HepG2 (cell line): ENCODE results near the gene RGS19. TPM values are rescaled to one million over a fixed set of nuclear protein-coding genes. Genes with fewer than 3 reads are reported as not detected.

Experiments
- CSRNP1 ChIP-seq: sonication (generic); formaldehyde crosslinking; IDR thresholded peaks from 2 replicates; pipeline ENCODE4 v1.8.1; 2023; ENCODE audit warnings: mild to moderate bottlenecking, missing genetic modification reagents
- FOXJ3 ChIP-seq: sonication (generic); formaldehyde crosslinking; IDR thresholded peaks from 2 replicates; pipeline ENCODE4 v1.4.0; 2020; ENCODE audit warnings: missing genetic modification reagents, mild to moderate bottlenecking, borderline replicate concordance
- GLMP ChIP-seq: sonication (generic); formaldehyde crosslinking; IDR thresholded peaks from 2 replicates; pipeline ENCODE4 v1.9.0; 2021; ENCODE audit warnings: missing genetic modification reagents, mild to moderate bottlenecking, borderline replicate concordance
- HNF4G ChIP-seq, 2 experiments: sonication (generic) in 1 of 2; formaldehyde crosslinking in 1 of 2; IDR thresholded peaks; 2 replicates each; pipeline versions ENCODE4 v1.4.0 to v1.6.1; 2011 to 2020; ENCODE audit warnings: borderline replicate concordance in 2 of 2, low read depth in 2 of 2, mild to moderate bottlenecking in 2 of 2, low read length in 1 of 2, missing genetic modification reagents in 1 of 2, moderate library complexity in 1 of 2
- HNRNPH1 ChIP-seq: fragments of 200-400 bp; formaldehyde crosslinking; optimal IDR thresholded peaks from 2 replicates; pipeline ENCODE3; 2017; ENCODE audit warnings: mild to moderate bottlenecking, low read depth, low read length
- HOXA9 ChIP-seq: sonication (generic); formaldehyde crosslinking; IDR thresholded peaks from 2 replicates; pipeline ENCODE4 v1.8.1; 2022; ENCODE audit warnings: missing genetic modification reagents, mild to moderate bottlenecking, moderate library complexity, borderline replicate concordance
- KDM3A ChIP-seq: IDR thresholded peaks from 2 replicates; pipeline ENCODE4 v1.6.1; 2018; ENCODE audit warnings: low read depth, missing compliant biosample characterization
- NFKB2 ChIP-seq: sonication (generic); formaldehyde crosslinking; IDR thresholded peaks from 2 replicates; pipeline ENCODE4 v1.4.0; 2020; ENCODE audit warnings: missing genetic modification reagents, borderline replicate concordance
- NPAS2 ChIP-seq: sonication (generic); formaldehyde crosslinking; IDR thresholded peaks from 2 replicates; pipeline ENCODE4 v1.8.0; 2022; ENCODE audit warnings: mild to moderate bottlenecking, missing genetic modification reagents, borderline replicate concordance
- NR3C1 ChIP-seq: sonication (generic); formaldehyde crosslinking; IDR thresholded peaks from 2 replicates; pipeline ENCODE4 v1.4.0; 2020; ENCODE audit warnings: missing genetic modification reagents
- RAD51 ChIP-seq: fragments of 450-650 bp; IDR thresholded peaks from 2 replicates; pipeline ENCODE4 v1.6.1; 2016; ENCODE audit warnings: borderline replicate concordance
- SRY ChIP-seq: sonication (generic); formaldehyde crosslinking; IDR thresholded peaks from 2 replicates; pipeline ENCODE4 v1.8.0; 2022; ENCODE audit warnings: mild to moderate bottlenecking, missing genetic modification reagents
- TEAD2 ChIP-seq: sonication (generic); formaldehyde crosslinking; IDR thresholded peaks from 2 replicates; pipeline ENCODE4 v1.9.0; 2021; ENCODE audit warnings: missing genetic modification reagents
- ZBTB25 ChIP-seq: IDR thresholded peaks from 2 replicates; pipeline ENCODE4 v1.6.1; 2018; ENCODE audit warnings: missing genetic modification reagents
- ZNF329 ChIP-seq: sonication (generic); formaldehyde crosslinking; IDR thresholded peaks from 2 replicates; pipeline ENCODE4 v1.9.0; 2021; ENCODE audit warnings: low read depth, mild to moderate bottlenecking, missing genetic modification reagents
- ZNF709 ChIP-seq: sonication (generic); formaldehyde crosslinking; IDR thresholded peaks from 2 replicates; pipeline ENCODE4 v1.5.0; 2020; ENCODE audit warnings: mild to moderate bottlenecking, missing genetic modification reagents
- polyA plus RNA-seq, 8 experiments: library from polyadenylated mRNA; depleted of rRNA in 3 of 8; stranded (reverse) in 7 of 8; unstranded in 1 of 8; fragments of >200 nt; fragmentation: Illumina TruSeq in 4 of 8; extraction: Trizol in 4 of 8; gene quantifications; 2 replicates each; pipeline versions ENCODE4 v1.2.1 to v1.2.3, GENCODE V29; 2011 to 2016; ENCODE audit warnings: low read depth in 4 of 8, missing spikeins in 1 of 8, mixed read lengths in 1 of 8; ENCODE audit not compliant: insufficient read depth in 1 of 8
- total RNA-seq, 5 experiments: library from RNA; depleted of rRNA; stranded (reverse); fragments of >200 nt; fragmentation: Illumina TruSeq; extraction: Trizol; gene quantifications; 2 replicates each; pipeline ENCODE4 v1.2.3, GENCODE V29; 2016; ENCODE audit warnings: low read depth in 1 of 5
- TF ChIP-seq, protein P1 (sequence below): sonication (generic); formaldehyde crosslinking; IDR thresholded peaks from 2 replicates; pipeline ENCODE4 v1.5.0; 2020; ENCODE audit warnings: missing genetic modification reagents
- TF ChIP-seq, protein P2 (sequence below): sonication (generic); formaldehyde crosslinking; IDR thresholded peaks from 2 replicates; pipeline ENCODE4 v1.4.0; 2020; ENCODE audit warnings: mild to moderate bottlenecking, low read depth, missing genetic modification reagents
- TF ChIP-seq, protein P3 (sequence below): sonication (generic); formaldehyde crosslinking; IDR thresholded peaks from 2 replicates; pipeline ENCODE4 v1.8.1; 2023; ENCODE audit warnings: mild to moderate bottlenecking, missing genetic modification reagents

Gene RGS19
- total and polyA plus RNA-seq, 2 of the 13 experiments (the other 11 are each of a cell fraction or from before 2014, with no cell fraction given): 10.7 to 11.9 TPM

DNA sequence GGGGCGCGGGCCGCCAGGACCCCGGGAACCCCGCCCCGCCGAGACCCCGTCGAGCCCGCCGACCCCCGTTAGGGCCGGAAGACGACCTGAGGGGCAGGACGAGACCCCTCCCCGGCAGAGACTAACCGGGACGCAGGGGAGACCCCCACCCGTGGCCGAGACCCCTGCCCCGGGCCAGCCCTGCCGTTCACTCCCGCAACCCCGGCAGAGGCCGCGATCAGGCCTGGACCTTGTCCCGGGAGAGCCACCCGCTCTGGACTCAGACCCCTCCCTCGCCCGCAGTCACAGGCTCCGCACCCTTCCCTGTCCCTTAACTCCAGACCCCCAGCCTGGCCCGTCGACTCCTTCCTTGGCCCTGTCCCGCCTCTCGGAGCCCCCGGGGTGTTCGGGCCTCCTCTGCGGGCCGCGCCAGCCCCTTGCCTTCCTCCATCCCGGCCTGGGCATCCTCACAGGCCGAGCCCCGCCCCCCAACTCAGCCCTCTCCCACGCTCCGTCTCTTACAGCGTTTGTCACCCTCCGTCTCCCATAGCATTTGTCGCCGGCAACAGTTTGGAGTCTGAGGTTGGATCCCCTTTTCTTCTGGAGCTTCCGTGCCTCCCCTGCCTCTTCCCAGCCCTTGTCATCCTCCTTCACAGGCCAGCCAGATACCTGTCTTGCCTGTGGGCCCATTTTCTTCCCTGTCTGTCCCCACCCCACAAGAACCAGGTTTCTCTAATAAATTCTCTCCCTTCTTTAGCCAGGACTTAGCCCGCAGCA is 15.8 kb downstream of the RGS19 start (continued):
- TF ChIP-seq FOXJ3: no peak
- TF ChIP-seq NFKB2 (CRISPR knock-in tag): 0 out of 2 replicates have a peak, but pooled peaks have one; percentile 13
- no peak; the same call in 1 of the 2 replicates for TF ChIP-seq ZNF709 (CRISPR knock-in tag)
- TF ChIP-seq, protein P1, sequence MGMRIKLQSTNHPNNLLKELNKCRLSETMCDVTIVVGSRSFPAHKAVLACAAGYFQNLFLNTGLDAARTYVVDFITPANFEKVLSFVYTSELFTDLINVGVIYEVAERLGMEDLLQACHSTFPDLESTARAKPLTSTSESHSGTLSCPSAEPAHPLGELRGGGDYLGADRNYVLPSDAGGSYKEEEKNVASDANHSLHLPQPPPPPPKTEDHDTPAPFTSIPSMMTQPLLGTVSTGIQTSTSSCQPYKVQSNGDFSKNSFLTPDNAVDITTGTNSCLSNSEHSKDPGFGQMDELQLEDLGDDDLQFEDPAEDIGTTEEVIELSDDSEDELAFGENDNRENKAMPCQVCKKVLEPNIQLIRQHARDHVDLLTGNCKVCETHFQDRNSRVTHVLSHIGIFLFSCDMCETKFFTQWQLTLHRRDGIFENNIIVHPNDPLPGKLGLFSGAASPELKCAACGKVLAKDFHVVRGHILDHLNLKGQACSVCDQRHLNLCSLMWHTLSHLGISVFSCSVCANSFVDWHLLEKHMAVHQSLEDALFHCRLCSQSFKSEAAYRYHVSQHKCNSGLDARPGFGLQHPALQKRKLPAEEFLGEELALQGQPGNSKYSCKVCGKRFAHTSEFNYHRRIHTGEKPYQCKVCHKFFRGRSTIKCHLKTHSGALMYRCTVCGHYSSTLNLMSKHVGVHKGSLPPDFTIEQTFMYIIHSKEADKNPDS (CRISPR knock-in tag): peak; percentile 82; the same call in 1 of the 2 replicates
- TF ChIP-seq ZNF329: no peak; the same call in 1 of the 2 replicates
- TF ChIP-seq NPAS2 (CRISPR knock-in tag): no peak
- TF ChIP-seq, protein P2, sequence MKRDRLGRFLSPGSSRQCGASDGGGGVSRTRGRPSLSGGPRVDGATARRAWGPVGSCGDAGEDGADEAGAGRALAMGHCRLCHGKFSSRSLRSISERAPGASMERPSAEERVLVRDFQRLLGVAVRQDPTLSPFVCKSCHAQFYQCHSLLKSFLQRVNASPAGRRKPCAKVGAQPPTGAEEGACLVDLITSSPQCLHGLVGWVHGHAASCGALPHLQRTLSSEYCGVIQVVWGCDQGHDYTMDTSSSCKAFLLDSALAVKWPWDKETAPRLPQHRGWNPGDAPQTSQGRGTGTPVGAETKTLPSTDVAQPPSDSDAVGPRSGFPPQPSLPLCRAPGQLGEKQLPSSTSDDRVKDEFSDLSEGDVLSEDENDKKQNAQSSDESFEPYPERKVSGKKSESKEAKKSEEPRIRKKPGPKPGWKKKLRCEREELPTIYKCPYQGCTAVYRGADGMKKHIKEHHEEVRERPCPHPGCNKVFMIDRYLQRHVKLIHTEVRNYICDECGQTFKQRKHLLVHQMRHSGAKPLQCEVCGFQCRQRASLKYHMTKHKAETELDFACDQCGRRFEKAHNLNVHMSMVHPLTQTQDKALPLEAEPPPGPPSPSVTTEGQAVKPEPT (CRISPR knock-in tag): no peak
- no peak for TF ChIP-seq TEAD2
- TF ChIP-seq KDM3A (CRISPR knock-in tag): no peak
- 0 out of 2 replicates have a peak, but pooled peaks have one; percentile 17 for TF ChIP-seq HOXA9 (CRISPR knock-in tag)
- TF ChIP-seq SRY: no peak
- TF ChIP-seq, protein P3, sequence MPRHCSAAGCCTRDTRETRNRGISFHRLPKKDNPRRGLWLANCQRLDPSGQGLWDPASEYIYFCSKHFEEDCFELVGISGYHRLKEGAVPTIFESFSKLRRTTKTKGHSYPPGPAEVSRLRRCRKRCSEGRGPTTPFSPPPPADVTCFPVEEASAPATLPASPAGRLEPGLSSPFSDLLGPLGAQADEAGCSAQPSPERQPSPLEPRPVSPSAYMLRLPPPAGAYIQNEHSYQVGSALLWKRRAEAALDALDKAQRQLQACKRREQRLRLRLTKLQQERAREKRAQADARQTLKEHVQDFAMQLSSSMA: no peak
- 0 out of 2 replicates have a peak, but pooled peaks have one; percentile 39 for TF ChIP-seq NR3C1 (CRISPR knock-in tag)
- TF ChIP-seq RAD51: no peak
- no peak for TF ChIP-seq CSRNP1
- no peak for TF ChIP-seq ZBTB25 (CRISPR knock-in tag)
- TF ChIP-seq GLMP: no peak
- TF ChIP-seq HNRNPH1: no peak
- TF ChIP-seq HNF4G (IDR thresholded peaks at IDR 0.05; ENCODE audit: borderline replicate concordance, low read depth, low read length): peak; percentile 27; the same call in 1 of the 2 replicates
- TF ChIP-seq HNF4G (CRISPR knock-in tag; IDR thresholded peaks at IDR 0.05; ENCODE audit: borderline replicate concordance, low read depth): peak; percentile 59; the same call in 1 of the 2 replicates
